ENCODE data around the gene MUCL3. TPM values are rescaled to one million over a fixed set of nuclear protein-coding genes. Genes with fewer than 3 reads are reported as not detected.

MUCL3 gene
- total RNA-seq, 1 experiment from 2014 or later: not detected

DNA sequence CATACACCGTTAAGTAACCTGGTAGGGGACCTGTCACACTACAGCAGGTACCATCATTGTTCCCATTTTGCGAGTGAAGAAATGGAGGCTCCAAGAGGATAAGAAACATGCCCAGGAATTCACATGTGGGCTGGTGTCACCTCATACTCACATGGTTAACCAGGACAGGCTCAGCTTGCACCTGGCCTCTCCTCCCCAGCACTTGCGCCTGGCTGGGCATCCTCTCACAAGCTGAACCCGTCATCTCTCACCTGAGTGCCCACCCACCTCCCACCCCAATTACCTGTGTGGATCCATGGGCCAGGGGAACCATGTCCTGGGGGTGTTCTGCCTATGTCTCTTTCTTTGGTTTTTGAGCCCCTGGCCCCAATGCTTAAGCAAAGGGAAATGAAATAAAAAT, 10.3 kb upstream of the MUCL3 start:
- H3K27me3 ChIP-seq (replicated peaks; ENCODE audit: control insufficient read depth, insufficient read depth, low read length): no peaks in the 10 kb centered on the region
- peaks cover 19% of the 10 kb centered on the region for H3K9me3 Mint-ChIP-seq (ENCODE audit: unreplicated experiment)
- H3K9me3 ChIP-seq: peaks cover 5% of the 10 kb centered on the region; the same call in 1 of the 2 replicates
- intact Hi-C loops (cut with micrococcal nuclease; ENCODE audit: unreplicated experiment): loop anchor here (5.0 kb wide), 1 partner anchor 112 kb away; no protein-coding TSS in a partner anchor
- no peak overlapping the region for H3K4me3 ChIP-seq (ENCODE audit: low read depth, low read length)
- TF ChIP-seq, protein P1, sequence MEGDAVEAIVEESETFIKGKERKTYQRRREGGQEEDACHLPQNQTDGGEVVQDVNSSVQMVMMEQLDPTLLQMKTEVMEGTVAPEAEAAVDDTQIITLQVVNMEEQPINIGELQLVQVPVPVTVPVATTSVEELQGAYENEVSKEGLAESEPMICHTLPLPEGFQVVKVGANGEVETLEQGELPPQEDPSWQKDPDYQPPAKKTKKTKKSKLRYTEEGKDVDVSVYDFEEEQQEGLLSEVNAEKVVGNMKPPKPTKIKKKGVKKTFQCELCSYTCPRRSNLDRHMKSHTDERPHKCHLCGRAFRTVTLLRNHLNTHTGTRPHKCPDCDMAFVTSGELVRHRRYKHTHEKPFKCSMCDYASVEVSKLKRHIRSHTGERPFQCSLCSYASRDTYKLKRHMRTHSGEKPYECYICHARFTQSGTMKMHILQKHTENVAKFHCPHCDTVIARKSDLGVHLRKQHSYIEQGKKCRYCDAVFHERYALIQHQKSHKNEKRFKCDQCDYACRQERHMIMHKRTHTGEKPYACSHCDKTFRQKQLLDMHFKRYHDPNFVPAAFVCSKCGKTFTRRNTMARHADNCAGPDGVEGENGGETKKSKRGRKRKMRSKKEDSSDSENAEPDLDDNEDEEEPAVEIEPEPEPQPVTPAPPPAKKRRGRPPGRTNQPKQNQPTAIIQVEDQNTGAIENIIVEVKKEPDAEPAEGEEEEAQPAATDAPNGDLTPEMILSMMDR (IDR thresholded peaks at IDR 0.05; ENCODE audit: insufficient read depth in 1 of 2, low read depth in 1 of 2, low read length in 1 of 2, severe bottlenecking in 1 of 2, unreplicated experiment in 1 of 2): no peak
- peaks cover 28% of the 10 kb centered on the region for H3K4me1 Mint-ChIP-seq (ENCODE audit: low read depth, unreplicated experiment)
- no peaks in the 10 kb centered on the region for H3K36me3 ChIP-seq (ENCODE audit: control insufficient read depth, insufficient read depth, low read length)
- no peak overlapping the region for H3K27ac Mint-ChIP-seq (ENCODE audit: unreplicated experiment)
- BruUV-seq (replicated peaks): no TSS peak
- ChIA-PET CTCF (interaction anchor here (1.5 kb wide), 1 partner anchor 140 kb away, joined by 5 read pairs; no protein-coding TSS in a partner anchor), POLR2A (no interaction called here)
- no peak overlapping the region for H3K4me3 Mint-ChIP-seq (ENCODE audit: unreplicated experiment)
- peaks cover 21% of the 10 kb centered on the region for H3K4me1 ChIP-seq
- no peak for DNase-seq
- H3K36me3 Mint-ChIP-seq (ENCODE audit: insufficient read depth, unreplicated experiment): peaks cover 13% of the 10 kb centered on the region
- no peaks in the 10 kb centered on the region for H3K27me3 Mint-ChIP-seq (ENCODE audit: insufficient read depth, unreplicated experiment)

DNA sequence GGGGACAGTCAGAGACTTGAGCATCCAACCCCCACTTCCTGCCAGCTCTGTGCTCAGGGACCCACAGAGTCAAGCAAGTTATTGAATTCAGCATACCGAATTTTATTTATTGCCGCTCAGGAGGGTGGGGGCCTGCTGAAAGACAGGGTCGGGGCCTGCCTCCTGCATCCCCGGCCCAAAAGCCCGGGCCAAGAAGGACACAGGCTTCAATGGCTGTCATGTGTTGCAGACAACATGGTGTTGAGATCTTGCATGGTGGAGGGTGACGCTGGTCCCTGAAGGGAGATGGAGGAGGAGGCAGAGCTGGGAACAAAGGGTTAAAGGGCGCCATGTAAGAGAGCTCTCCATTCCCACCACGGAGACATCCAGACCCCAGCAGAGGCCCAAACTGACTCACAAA, 9.5 kb upstream of the MUCL3 start:
- intact Hi-C loops (cut with micrococcal nuclease; ENCODE audit: unreplicated experiment): loop anchor here (5.0 kb wide), 1 partner anchor 111 kb away; no protein-coding TSS in a partner anchor
- Histone ChIP-seq H3K36me3 (ENCODE audit: control insufficient read depth, insufficient read depth, low read length) (no peaks in the 10 kb centered on the region), H3K27me3 (replicated peaks; ENCODE audit: control insufficient read depth, insufficient read depth, low read length) (no peaks in the 10 kb centered on the region), H3K9me3 (peaks cover 5% of the 10 kb centered on the region; the same call in 1 of the 2 replicates), H3K4me3 (ENCODE audit: low read depth, low read length) (no peak overlapping the region), H3K4me1 (peaks cover 21% of the 10 kb centered on the region)
- Mint-ChIP-seq H3K4me1 (ENCODE audit: low read depth, unreplicated experiment) (peaks cover 31% of the 10 kb centered on the region), H3K36me3 (ENCODE audit: insufficient read depth, unreplicated experiment) (peaks cover 8% of the 10 kb centered on the region), H3K27me3 (ENCODE audit: insufficient read depth, unreplicated experiment) (no peaks in the 10 kb centered on the region), H3K9me3 (ENCODE audit: unreplicated experiment) (peaks cover 19% of the 10 kb centered on the region), H3K27ac (ENCODE audit: unreplicated experiment) (peak overlapping the region; percentile 91), H3K4me3 (ENCODE audit: unreplicated experiment) (peak overlapping the region; percentile 60)
- CTCF ChIA-PET: interaction anchor here (1.0 to 1.5 kb wide), 3 partner anchors 11 to 140 kb away, joined by 3 to 8 read pairs (median 5); partner anchors contain the start of gene VARS2
- no peak for DNase-seq
- POLR2A ChIA-PET: no interaction called here
- no TSS peak for BruUV-seq (replicated peaks)
- TF ChIP-seq, protein P1 (IDR thresholded peaks at IDR 0.05; ENCODE audit: insufficient read depth in 1 of 2, low read depth in 1 of 2, low read length in 1 of 2, severe bottlenecking in 1 of 2, unreplicated experiment in 1 of 2): no peak

DNA sequence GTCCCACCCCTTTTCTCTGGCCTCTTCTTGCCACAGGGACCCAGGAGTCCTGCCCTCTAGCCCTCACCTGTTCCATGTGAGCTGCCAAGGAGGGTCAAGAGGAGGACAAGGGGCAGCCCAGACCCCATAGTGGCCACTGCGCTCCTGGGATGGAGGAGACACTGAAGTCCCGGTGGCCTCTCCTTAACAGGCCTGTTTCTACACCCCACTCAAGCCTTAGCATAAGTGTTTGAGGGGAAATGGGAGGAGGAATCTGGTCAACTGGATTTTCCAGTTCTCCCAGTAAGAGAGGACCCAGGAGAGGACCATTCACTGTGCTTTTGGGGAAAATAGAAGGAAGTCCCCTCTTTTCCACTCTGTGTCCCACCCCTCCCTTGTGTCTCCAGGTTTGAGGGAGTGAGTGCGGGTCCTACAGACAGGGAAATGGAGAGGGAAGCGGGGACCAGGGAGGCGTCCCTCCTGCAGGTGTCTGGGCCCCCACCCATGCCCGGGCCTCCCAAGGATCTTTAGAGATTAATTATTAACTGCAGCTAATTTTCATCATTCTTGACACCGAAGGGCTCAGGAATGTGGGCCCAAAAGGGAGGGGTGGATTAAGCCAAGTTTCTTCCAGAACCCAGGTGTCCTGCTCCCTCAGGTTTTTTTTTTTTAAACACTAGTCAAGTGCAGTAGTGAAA, 8.7 kb upstream of the MUCL3 start, which contains the start of gene SFTA2:
TSS of gene SFTA2 (minus strand) at position 202 of the 677 bp plus-strand sequence. CDS start at position 128, 74 bp downstream.
- peak within 1 kb of the TSS; percentile 60 for H3K4me3 Mint-ChIP-seq (ENCODE audit: unreplicated experiment)
- peaks cover 36% of the 10 kb centered on the region for H3K4me1 Mint-ChIP-seq (ENCODE audit: low read depth, unreplicated experiment)
- no TSS peak for BruUV-seq (replicated peaks)
- Histone ChIP-seq H3K9me3 (peaks cover 5% of the 10 kb centered on the region; the same call in 1 of the 2 replicates), H3K4me3 (ENCODE audit: low read depth, low read length) (no peak within 1 kb of the TSS), H3K27me3 (replicated peaks; ENCODE audit: control insufficient read depth, insufficient read depth, low read length) (no peaks in the 10 kb centered on the region), H3K4me1 (peaks cover 21% of the 10 kb centered on the region), H3K36me3 (ENCODE audit: control insufficient read depth, insufficient read depth, low read length) (no peaks in the 10 kb centered on the region)
- H3K27me3 Mint-ChIP-seq (ENCODE audit: insufficient read depth, unreplicated experiment): no peaks in the 10 kb centered on the region
- ChIA-PET POLR2A (no interaction called here), CTCF (interaction anchor here (0.6 to 1.5 kb wide), 5 partner anchors 10 to 155 kb away, joined by 3 to 8 read pairs (median 3); partner anchors contain the start of gene VARS2)
- intact Hi-C loops (cut with micrococcal nuclease; ENCODE audit: unreplicated experiment): loop anchor here (5.0 kb wide), 1 partner anchor 110 kb away; no protein-coding TSS in a partner anchor
- H3K9me3 Mint-ChIP-seq (ENCODE audit: unreplicated experiment): peaks cover 19% of the 10 kb centered on the region
- H3K27ac Mint-ChIP-seq (ENCODE audit: unreplicated experiment): peak within 1 kb of the TSS; percentile 91
- no peaks in the 10 kb centered on the region for H3K36me3 Mint-ChIP-seq (ENCODE audit: insufficient read depth, unreplicated experiment)
- DNase-seq: peak; percentile 56 to 65
- TF ChIP-seq, protein P1 (IDR thresholded peaks at IDR 0.05; ENCODE audit: insufficient read depth in 1 of 2, low read depth in 1 of 2, low read length in 1 of 2, severe bottlenecking in 1 of 2, unreplicated experiment in 1 of 2): no peak

All from Caco-2 (cell line).